ENCODE measurements around the gene OLIG3.

OLIG3 gene

DNA sequence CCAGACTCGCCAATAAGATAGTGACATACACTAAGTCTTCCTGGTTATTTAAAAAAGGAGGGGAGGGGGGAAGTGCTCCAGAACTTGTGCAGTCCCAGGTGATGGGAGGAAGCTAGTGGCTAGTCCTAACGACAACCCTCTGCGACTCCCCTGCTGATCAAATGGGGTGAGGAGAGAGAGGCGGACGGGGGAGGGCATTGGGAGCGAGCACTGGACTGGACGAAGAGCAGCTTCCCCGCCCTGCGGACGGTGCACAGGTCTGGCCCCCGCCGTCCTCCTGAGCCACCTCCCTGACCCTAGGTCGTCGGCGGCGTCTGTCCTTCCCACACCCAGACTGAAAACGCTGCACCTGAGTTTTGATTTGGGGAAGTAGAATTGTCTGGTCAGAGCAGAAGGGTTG is 2.2 kb upstream of the OLIG3 start:
- no peak for DNase-seq (ENCODE audit: low spot score)

- DNase-seq (ENCODE audit: low spot score): no peak
These were observed 1.6 kb upstream of the OLIG3 start for GRCh38 chr6:137495703-137496336.

GRCh38 chr6:137494988-137495702 is 951 bp upstream of the OLIG3 start:
- DNase-seq (ENCODE audit: low spot score): no peak

GRCh38 chr6:137493218-137494038 is 766 bp downstream of the OLIG3 start:
- DNase-seq (ENCODE audit: low spot score): no peak

- no peak for DNase-seq (ENCODE audit: low spot score)
These were observed 1.6 kb downstream of the OLIG3 start for GRCh38 chr6:137492289-137493217.

DNA sequence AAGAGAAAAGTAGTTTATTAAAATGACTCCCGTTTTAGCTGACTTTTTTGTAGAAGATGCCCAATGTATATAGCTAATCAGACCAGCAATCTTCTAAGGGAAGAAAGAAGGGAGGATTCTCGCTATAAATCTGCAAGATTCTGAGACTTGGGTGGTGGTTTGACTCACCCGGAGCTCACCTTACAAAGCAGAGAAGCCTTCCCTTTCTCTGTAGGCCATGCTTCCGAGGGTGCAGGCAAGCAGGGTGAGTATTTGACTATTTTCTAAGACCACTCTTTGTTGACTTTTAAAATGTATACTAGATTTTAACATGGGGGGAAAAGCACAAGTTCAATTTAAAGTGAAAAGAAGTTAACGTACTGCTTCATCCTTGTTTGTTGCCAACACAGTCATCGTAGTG is 2.7 kb downstream of the OLIG3 start:
- no peak for DNase-seq (ENCODE audit: low spot score)

GRCh38 chr6:137490961-137491360 is 3.2 kb downstream of the OLIG3 start:
- no peak for DNase-seq (ENCODE audit: low spot score)

- no peak for DNase-seq (ENCODE audit: low spot score)
These were observed 3.9 kb downstream of the OLIG3 start for GRCh38 chr6:137490006-137490905.

DNA sequence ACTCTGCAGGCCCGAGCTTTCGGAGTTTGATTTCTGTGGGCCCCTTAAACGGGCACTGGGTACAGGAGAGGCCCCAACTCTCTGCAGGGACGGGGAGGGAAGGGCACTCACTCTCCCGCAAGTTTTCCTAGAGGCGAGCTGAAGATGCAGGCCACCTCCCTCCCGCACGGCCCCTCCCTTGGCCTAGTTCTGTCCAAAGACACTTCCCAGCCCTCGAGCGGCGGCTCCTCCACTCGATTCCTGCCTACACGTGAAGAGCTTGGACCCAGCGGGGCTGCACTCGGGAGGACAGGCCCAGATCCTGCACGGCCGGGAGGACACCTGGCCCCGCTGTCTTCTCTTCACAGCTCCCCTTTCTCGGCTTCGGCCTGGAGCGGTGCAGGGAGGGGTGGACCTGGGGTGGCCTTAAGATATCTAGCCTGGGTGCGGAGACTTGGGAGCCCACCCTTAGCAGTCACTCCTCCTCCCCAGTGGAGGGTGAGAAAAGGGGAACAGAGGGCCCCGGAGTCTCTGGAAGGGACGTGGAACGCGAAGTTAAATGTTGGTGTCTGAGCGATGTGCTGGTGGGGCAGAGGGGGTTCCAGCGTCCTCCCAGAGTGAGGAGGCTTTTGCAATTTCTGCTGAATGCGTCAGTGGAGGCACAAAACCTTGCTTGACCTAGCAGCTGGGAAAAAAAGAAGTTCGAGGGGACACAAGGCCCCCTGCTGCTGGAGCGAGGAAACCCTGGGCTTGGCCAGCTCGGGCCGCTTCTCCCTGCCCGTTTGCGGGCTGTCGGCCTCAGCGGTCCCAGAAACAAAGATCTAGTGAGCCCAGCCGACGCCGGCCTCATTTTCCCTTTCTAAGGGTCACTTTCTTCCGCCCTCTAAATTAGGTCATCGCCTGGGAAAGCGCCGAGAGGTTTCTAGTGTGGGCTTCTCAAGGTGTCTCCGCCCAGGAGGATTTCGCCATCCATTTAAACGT is 4.9 kb downstream of the OLIG3 start:
- DNase-seq (ENCODE audit: low spot score): no peak

- DNase-seq (ENCODE audit: low spot score): no peak
These were observed 5.8 kb downstream of the OLIG3 start for GRCh38 chr6:137488150-137489045.

- no peak for DNase-seq (ENCODE audit: low spot score)
These were observed 6.4 kb downstream of the OLIG3 start for GRCh38 chr6:137487869-137488149.

GRCh38 chr6:137487181-137487868 is 6.9 kb downstream of the OLIG3 start:
- DNase-seq (ENCODE audit: low spot score): no peak

GRCh38 chr6:137486416-137486815 is 7.8 kb downstream of the OLIG3 start:
- DNase-seq (ENCODE audit: low spot score): no peak

DNA sequence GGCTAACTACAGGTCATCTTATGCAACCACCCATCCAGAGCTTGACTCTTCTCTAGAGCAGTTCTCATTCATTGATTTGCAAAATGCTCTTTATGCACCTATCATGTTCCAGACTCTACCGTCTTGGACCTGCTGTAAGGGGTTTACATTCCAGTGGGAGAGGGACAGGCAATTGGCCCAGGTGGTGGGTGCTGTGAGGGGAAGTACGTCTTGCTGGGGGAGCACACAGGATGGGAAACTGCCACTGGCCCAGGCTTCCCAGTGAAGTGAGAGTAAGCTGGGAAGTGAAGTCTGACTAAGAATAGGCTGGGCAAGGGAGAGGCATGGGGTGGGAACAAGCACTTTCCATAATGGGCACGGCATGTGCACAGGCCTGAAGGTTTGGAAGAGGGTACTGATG is 13.8 kb downstream of the OLIG3 start:
- DNase-seq (ENCODE audit: low spot score): no peak

DNA sequence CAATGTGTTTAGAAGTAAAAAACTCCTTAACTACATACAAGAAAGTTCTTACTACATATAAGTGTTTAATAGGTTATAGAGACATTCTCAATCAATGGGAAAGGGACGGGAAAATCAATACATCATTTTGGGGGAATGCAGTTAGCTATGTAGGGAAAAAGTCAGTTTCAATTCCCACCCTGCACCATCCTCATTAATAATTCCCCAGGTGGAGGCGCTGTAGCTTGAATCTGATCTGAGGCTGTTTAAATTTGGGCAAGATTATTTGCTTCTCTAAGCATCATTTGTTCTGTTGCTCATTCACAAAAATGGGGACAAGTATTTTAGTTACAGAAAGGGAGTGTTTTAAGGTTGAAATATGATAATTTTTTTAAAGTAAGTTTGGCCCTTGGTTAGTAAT is 19.1 kb downstream of the OLIG3 start:
- DNase-seq (ENCODE audit: low spot score): no peak

GRCh38 chr6:137473598-137473997 is 20.6 kb downstream of the OLIG3 start:
- no peak for DNase-seq (ENCODE audit: low spot score)

GRCh38 chr6:137472641-137473137 is 21.5 kb downstream of the OLIG3 start:
- DNase-seq (ENCODE audit: low spot score): no peak

GRCh38 chr6:137471986-137472385 is 22.2 kb downstream of the OLIG3 start:
- DNase-seq (ENCODE audit: low spot score): no peak

All from HuH-7 (cell line).